ENCODE measurements around the gene TRPT1. TPM values are rescaled to one million over a fixed set of nuclear protein-coding genes. Genes with fewer than 3 reads are reported as not detected.
A peak's percentile ranks its signal among the peaks of the same experiment; 100 is the strongest.

TRPT1 gene
- total and polyA plus RNA-seq, 9 of the 15 experiments (the other 6 are each of a cell fraction or from before 2014, with no cell fraction given): 4.6 to 41.7 (median 23.1) TPM

DNA sequence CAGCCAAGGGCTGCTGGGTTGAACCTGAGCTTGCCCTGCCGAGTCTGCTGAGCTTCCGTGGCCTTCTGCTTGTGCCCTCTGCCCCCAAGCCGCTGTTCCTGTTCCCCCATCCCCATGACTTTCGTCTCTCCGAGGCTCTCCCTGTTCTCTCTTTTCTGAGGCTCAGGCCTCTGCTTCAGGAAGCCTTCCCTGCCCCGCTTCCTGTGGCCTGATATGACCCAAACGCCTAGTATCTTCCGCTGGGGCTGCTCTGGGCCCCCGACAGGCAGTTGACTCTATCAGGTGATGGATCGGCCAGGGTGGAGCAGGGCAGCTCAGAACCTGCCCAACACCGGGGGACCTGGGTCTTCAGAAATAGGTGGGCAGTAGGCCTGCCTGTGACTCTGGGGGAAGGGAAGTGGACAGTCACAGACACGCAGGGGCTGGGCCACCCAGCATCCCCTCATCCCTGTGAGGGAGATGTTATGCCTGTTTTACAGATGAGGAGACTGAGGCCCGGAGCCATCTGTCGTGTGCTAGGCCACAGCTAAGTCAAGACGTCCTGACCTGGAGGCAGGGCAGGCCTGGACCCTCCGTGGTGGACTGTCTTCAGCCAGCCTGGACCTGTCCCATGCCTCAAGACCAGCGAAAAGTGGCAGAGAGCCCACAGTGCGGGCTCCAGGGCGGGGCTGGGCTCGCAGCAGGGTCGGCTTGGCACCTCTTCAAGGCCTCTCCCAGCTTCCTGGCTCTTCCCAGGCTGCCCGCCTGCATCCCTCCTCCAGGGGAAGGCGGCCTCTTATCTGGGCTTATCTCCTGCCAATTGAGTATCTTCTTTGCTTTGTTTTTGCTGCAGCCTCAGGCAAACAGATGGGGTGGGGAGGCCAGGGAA, 42.3 kb upstream of the TRPT1 start (continued):
- TF ChIP-seq NCOA1 (IDR thresholded peaks at IDR 0.05; ENCODE audit: low read depth) (no peak), POLR3A (IDR thresholded peaks at IDR 0.05; ENCODE audit: borderline replicate concordance, extremely low read depth, insufficient read depth, insufficient read length) (no peak), UBTF (IDR thresholded peaks at IDR 0.05; ENCODE audit: borderline replicate concordance in 1 of 2, low read depth in 2 of 2, low read length in 2 of 2) (peak; percentile 37 to 49; a peak in 1 of 4 replicates)
- TF ChIP-seq, protein P1, sequence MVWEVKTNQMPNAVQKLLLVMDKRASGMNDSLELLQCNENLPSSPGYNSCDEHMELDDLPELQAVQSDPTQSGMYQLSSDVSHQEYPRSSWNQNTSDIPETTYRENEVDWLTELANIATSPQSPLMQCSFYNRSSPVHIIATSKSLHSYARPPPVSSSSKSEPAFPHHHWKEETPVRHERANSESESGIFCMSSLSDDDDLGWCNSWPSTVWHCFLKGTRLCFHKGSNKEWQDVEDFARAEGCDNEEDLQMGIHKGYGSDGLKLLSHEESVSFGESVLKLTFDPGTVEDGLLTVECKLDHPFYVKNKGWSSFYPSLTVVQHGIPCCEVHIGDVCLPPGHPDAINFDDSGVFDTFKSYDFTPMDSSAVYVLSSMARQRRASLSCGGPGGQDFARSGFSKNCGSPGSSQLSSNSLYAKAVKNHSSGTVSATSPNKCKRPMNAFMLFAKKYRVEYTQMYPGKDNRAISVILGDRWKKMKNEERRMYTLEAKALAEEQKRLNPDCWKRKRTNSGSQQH (CRISPR knock-in tag; IDR thresholded peaks at IDR 0.05): no peak
